H1 (cell line): ENCODE measurements around the gene CMTM5. TPM values are rescaled to one million over a fixed set of nuclear protein-coding genes. Genes with fewer than 3 reads are reported as not detected.
A peak's percentile ranks its signal among the peaks of the same experiment; 100 is the strongest.

Experiments
- CTCF ChIA-PET: fragments of 300-600 bp; sonication (Branson Sonifier 250); formaldehyde crosslinking; loops from one replicate; lab custom pipeline; 2021; ENCODE audit not compliant: partially characterized antibody; lab: Charles Lee
- POLR2A ChIA-PET: fragments of 300-600 bp; sonication (Branson Sonifier 250); formaldehyde crosslinking; loops from one replicate; lab custom pipeline; 2021; ENCODE audit warnings: inconsistent platforms; ENCODE audit not compliant: partially characterized antibody; lab: Charles Lee
- DNase-seq, 2 experiments: peaks; one replicate each; pipeline versions ENCODE4 v3.0.0 to v3.0.0-alpha.2; 2010 to 2022; ENCODE audit warnings: low spot score in 2 of 2, low read depth in 1 of 2, mixed read lengths in 1 of 2
- FAIRE-seq: peaks from 2 replicates; lab custom pipeline; 2011; peaks lifted over from hg19 to GRCh38; lab: Jason Lieb, UNC
- H2AFZ ChIP-seq: 2 replicates; pipeline ENCODE4 v1.8.1; 2012; ENCODE audit warnings: low read length, inconsistent platforms
- H2AK5ac ChIP-seq: 2 replicates; pipeline ENCODE4 v1.6.1; 2013; ENCODE audit warnings: low read depth, low read length
- H2BK120ac ChIP-seq: replicated peaks from 2 replicates; pipeline ENCODE3; 2013; ENCODE audit warnings: low read depth, low read length, inconsistent platforms
- H2BK12ac ChIP-seq: 2 replicates; pipeline ENCODE4 v1.6.1; 2013; ENCODE audit warnings: low read depth, low read length
- H2BK15ac ChIP-seq: 2 replicates; pipeline ENCODE4 v1.6.1; 2013; ENCODE audit warnings: low read length
- H2BK20ac ChIP-seq: 2 replicates; pipeline ENCODE4 v1.6.1; 2013; ENCODE audit warnings: low read length
- H2BK5ac ChIP-seq: 2 replicates; pipeline ENCODE4 v1.6.1; 2013; ENCODE audit warnings: low read depth, low read length
- H3K14ac ChIP-seq: 2 replicates; pipeline ENCODE4 v1.6.1; 2013; ENCODE audit warnings: inconsistent platforms; ENCODE audit not compliant: insufficient read length
- H3K18ac ChIP-seq: 2 replicates; pipeline ENCODE4 v1.6.1; 2013; ENCODE audit warnings: low read length; ENCODE audit errors: extremely low read depth
- H3K23ac ChIP-seq: 2 replicates; pipeline ENCODE4 v1.6.1; 2013; ENCODE audit warnings: inconsistent platforms; ENCODE audit not compliant: insufficient read length
- H3K23me2 ChIP-seq: 2 replicates; pipeline ENCODE4 v1.6.1; 2013; ENCODE audit warnings: low read depth, low read length
- H3K27ac ChIP-seq: 2 replicates; pipeline ENCODE4 v1.6.1; 2011; ENCODE audit warnings: low read depth, low read length, inconsistent platforms
- H3K27me3 ChIP-seq, 4 experiments: replicated peaks in 1 of 4; 1 replicate in 1 of 4; 2 replicates in 3 of 4; pipeline versions ENCODE4 v1.6.1 to v1.8.1; 2011 to 2013; ENCODE audit warnings: low read length in 3 of 4, mild to moderate bottlenecking in 3 of 4, inconsistent platforms in 2 of 4, mixed read lengths in 2 of 4, moderate library complexity in 1 of 4; ENCODE audit not compliant: control insufficient read depth in 3 of 4, insufficient read depth in 3 of 4; ENCODE audit errors: extremely low read depth in 1 of 4
- H3K36me3 ChIP-seq, 4 experiments: 2 replicates each; pipeline versions ENCODE4 v1.6.1 to v1.8.1; 2011 to 2013; ENCODE audit warnings: mild to moderate bottlenecking in 4 of 4, low read length in 3 of 4, moderate library complexity in 2 of 4, control low read depth in 1 of 4, inconsistent platforms in 1 of 4; ENCODE audit not compliant: insufficient read depth in 4 of 4, control insufficient read depth in 2 of 4
- H3K4ac ChIP-seq: replicated peaks from 2 replicates; pipeline ENCODE3; 2013; ENCODE audit warnings: low read length, low read depth, mixed read lengths, inconsistent platforms; ENCODE audit not compliant: insufficient read length
- H3K4me1 ChIP-seq, 4 experiments: replicated peaks in 1 of 4; 1 replicate in 1 of 4; 2 replicates in 3 of 4; pipeline versions ENCODE4 v1.6.1 to v1.8.1; 2011 to 2013; ENCODE audit warnings: low read length in 3 of 4, inconsistent platforms in 2 of 4, mixed read lengths in 1 of 4; ENCODE audit not compliant: insufficient read depth in 4 of 4, control insufficient read depth in 3 of 4
- H3K4me2 ChIP-seq, 2 experiments: 2 replicates each; pipeline versions ENCODE4 v1.6.1 to v1.8.1; 2011 to 2013; ENCODE audit warnings: low read depth in 2 of 2, low read length in 2 of 2, control low read depth in 1 of 2, inconsistent platforms in 1 of 2, mild to moderate bottlenecking in 1 of 2; ENCODE audit not compliant: insufficient read depth in 1 of 2
- H3K4me3 ChIP-seq, 4 experiments: fragments of 200-600, 300-600 bp in 1 of 4; sonication (generic), shearing (Covaris generic), sonication (Bioruptor Twin) in 1 of 4; 2 replicates each; pipeline versions ENCODE4 v1.5.1 to v1.8.1; 2011 to 2016; ENCODE audit warnings: low read length in 4 of 4, low read depth in 3 of 4, control low read depth in 2 of 4, inconsistent platforms in 2 of 4, mild to moderate bottlenecking in 2 of 4, mixed read lengths in 1 of 4, moderate library complexity in 1 of 4; ENCODE audit not compliant: insufficient read depth in 2 of 4; ENCODE audit errors: extremely low read depth in 1 of 4
- H3K56ac ChIP-seq: replicated peaks from 2 replicates; pipeline ENCODE3; 2013; ENCODE audit warnings: low read depth, mild to moderate bottlenecking, mixed read lengths, low read length, inconsistent platforms; ENCODE audit not compliant: insufficient read length
- H3K79me1 ChIP-seq: 2 replicates; pipeline ENCODE4 v1.6.1; 2013; ENCODE audit warnings: low read depth, low read length, control low read depth
- H3K79me2 ChIP-seq, 2 experiments: 2 replicates each; pipeline versions ENCODE4 v1.6.1 to v1.8.1; 2012 to 2013; ENCODE audit warnings: low read length in 2 of 2, mild to moderate bottlenecking in 2 of 2, inconsistent platforms in 1 of 2; ENCODE audit not compliant: insufficient read depth in 2 of 2, control insufficient read depth in 1 of 2
- H3K9ac ChIP-seq, 4 experiments: replicated peaks in 1 of 4; 1 replicate in 1 of 4; 2 replicates in 3 of 4; pipeline versions ENCODE4 v1.6.1 to v1.8.1; 2011 to 2013; ENCODE audit warnings: low read depth in 3 of 4, low read length in 3 of 4, control low read depth in 2 of 4, mild to moderate bottlenecking in 2 of 4, moderate library complexity in 2 of 4, inconsistent platforms in 1 of 4; ENCODE audit errors: extremely low read depth in 1 of 4
- H3K9me3 ChIP-seq, 2 experiments: 2 replicates each; pipeline versions ENCODE4 v1.6.1 to v1.8.1; 2012 to 2013; ENCODE audit warnings: mild to moderate bottlenecking in 2 of 2, moderate library complexity in 2 of 2, control low read depth in 1 of 2, inconsistent platforms in 1 of 2, low read depth in 1 of 2, low read length in 1 of 2, mixed read lengths in 1 of 2; ENCODE audit not compliant: insufficient read depth in 2 of 2
- H4K20me1 ChIP-seq, 2 experiments: replicated peaks in 1 of 2; 2 replicates each; pipeline versions ENCODE3 to v1.8.1; 2011 to 2013; ENCODE audit warnings: inconsistent platforms in 2 of 2, low read length in 2 of 2, mild to moderate bottlenecking in 1 of 2; ENCODE audit not compliant: insufficient read depth in 2 of 2, control insufficient read depth in 1 of 2
- H4K5ac ChIP-seq: 2 replicates; pipeline ENCODE4 v1.6.1; 2013; ENCODE audit warnings: low read length, low read depth, mixed read lengths, inconsistent platforms; ENCODE audit not compliant: insufficient read length
- H4K8ac ChIP-seq: 2 replicates; pipeline ENCODE4 v1.8.0; 2013; ENCODE audit warnings: mild to moderate bottlenecking, moderate library complexity, low read length, inconsistent platforms; ENCODE audit not compliant: insufficient read depth; ENCODE audit errors: extremely low read depth
- H4K91ac ChIP-seq: replicated peaks from 2 replicates; pipeline ENCODE3; 2013; ENCODE audit warnings: low read length, mixed read lengths, inconsistent platforms; ENCODE audit not compliant: insufficient read length
- JUN ChIP-seq: IDR thresholded peaks from 2 replicates; pipeline ENCODE4 v1.6.1; 2011; ENCODE audit warnings: low read depth, mild to moderate bottlenecking, improper control_type of control experiment, low read length
- KDM1A ChIP-seq: fragments of 200-600, 300-600 bp; sonication (generic); IDR thresholded peaks from 2 replicates; pipeline ENCODE4 v1.7.1; 2016; ENCODE audit warnings: mild to moderate bottlenecking, low read length, borderline replicate concordance
- POLR2AphosphoS5 ChIP-seq: IDR thresholded peaks from 2 replicates; pipeline ENCODE4 v1.6.1; 2011; ENCODE audit warnings: low read depth, low read length
- RAD21 ChIP-seq, 2 experiments: IDR thresholded peaks in 1 of 2; conservative IDR thresholded peaks in 1 of 2; 2 replicates each; pipeline ENCODE4 v1.6.1; 2011; ENCODE audit warnings: low read depth in 2 of 2, low read length in 2 of 2, improper control_type of control experiment in 1 of 2, inconsistent platforms in 1 of 2, mild to moderate bottlenecking in 1 of 2, moderate library complexity in 1 of 2
- SRF ChIP-seq: IDR thresholded peaks from 2 replicates; pipeline ENCODE4 v1.6.1; 2011; ENCODE audit warnings: mild to moderate bottlenecking, low read depth, low read length, moderate library complexity
- TBP ChIP-seq: IDR thresholded peaks from 2 replicates; pipeline ENCODE4 v1.6.1; 2011; ENCODE audit warnings: low read depth, low read length, improper control_type of control experiment
- WGBS, 2 experiments: shearing (Covaris generic) in 1 of 2; methylation state at CpG; one replicate each; pipeline versions ENCODE4 v1.1.6 to v1.1.7; 2013 to 2015; ENCODE audit warnings: low lambda C conversion rate in 2 of 2, mixed read lengths in 2 of 2, inconsistent platforms in 1 of 2, low coverage in 1 of 2, missing lambda C conversion rate in 1 of 2; ENCODE audit not compliant: insufficient replicate concordance in 2 of 2, insufficient coverage in 1 of 2, insufficient read length in 1 of 2; ENCODE audit errors: extremely low coverage in 1 of 2, missing lambda C conversion rate in 1 of 2; 5-methylcytosine and 5-hydroxymethylcytosine counted together
- long read RNA-seq, 2 experiments: library from RNA in 1 of 2; library from capped mRNA in 1 of 2; stranded (forward); transcript quantifications; one replicate each; pipeline ENCODE4 v2.0.0, GENCODE V29; 2021; ENCODE audit warnings: inconsistent platforms in 1 of 2
- polyA minus RNA-seq, 3 experiments: library from RNA; depleted of rRNA, polyadenylated mRNA; stranded (reverse); fragments of >200 nt; gene quantifications; 1 replicate in 2 of 3; 2 replicates in 1 of 3; pipeline ENCODE4 v1.2.3, GENCODE V29; 2011
- polyA plus RNA-seq, 7 experiments: library from polyadenylated mRNA; depleted of rRNA in 3 of 7; stranded (reverse) in 5 of 7; unstranded in 2 of 7; fragments of >200 nt in 5 of 7; fragments of 200-250 nt in 2 of 7; gene quantifications; 1 replicate in 5 of 7; 2 replicates in 1 of 7; 4 replicates in 1 of 7; pipeline versions ENCODE4 v1.2.1 to v1.2.3, GENCODE V29; 2011 to 2013; ENCODE audit warnings: missing spikeins in 2 of 7, mixed read lengths in 2 of 7
- total RNA-seq: library from RNA; stranded (reverse); fragmentation: NEBNext Ultra II Directional; extraction: Animal tissue kit (Norgen Biotek cat#: 25700); gene quantifications from 2 replicates; pipeline ENCODE4 v1.2.1, GENCODE V29; 2021

Gene CMTM5
- not detected in 2 replicates for total RNA-seq
- polyA plus RNA-seq (2011; rRNA removed) = 2.1 and 2.8 TPM in 2 replicates
- 1.4 TPM for polyA plus RNA-seq (2011; cell fraction: cytosol; rRNA removed)
- 2.1 TPM for polyA plus RNA-seq (2011; cell fraction: nucleus; rRNA removed)
- 0.29 to 0.90 TPM (median 0.57 TPM) in 4 replicates for polyA plus RNA-seq (2012, experiment 1 of 2)
- 1.1 TPM for polyA plus RNA-seq (2012, experiment 2 of 2)
- polyA plus RNA-seq (2013, experiment 1 of 2) = 0.06 TPM
- polyA plus RNA-seq (2013, experiment 2 of 2) = 0.22 TPM
- polyA minus RNA-seq (2011; rRNA and poly(A)+ RNA removed) = 0.66 and 2.6 TPM in 2 replicates
- polyA minus RNA-seq (2011; cell fraction: cytosol; rRNA and poly(A)+ RNA removed) = not detected
- polyA minus RNA-seq (2011; cell fraction: nucleus; rRNA and poly(A)+ RNA removed) = not detected
- long read RNA-seq, experiment 1 = 0 reads
- long read RNA-seq, experiment 2 = 0 reads

- Histone ChIP-seq H3K23ac (no peak within 1 kb of the TSS), H2BK15ac (no peak within 1 kb of the TSS), H3K27ac (no peak within 1 kb of the TSS), H2AFZ (no peak within 1 kb of the TSS), H4K5ac (no peak within 1 kb of the TSS), H3K14ac (no peak within 1 kb of the TSS), H3K18ac (no peak within 1 kb of the TSS), H3K23me2 (no peaks in the 10 kb centered on the region), H2BK120ac (no peak within 1 kb of the TSS), H3K27me3 (peaks cover 0 to 23% (median 11%) of the 10 kb centered on the region in 4 experiments; a peak in 6 of 7 replicates), H4K20me1 (no peaks in the 10 kb centered on the region), H3K79me2 (no peaks in the 10 kb centered on the region), H3K56ac (no peak within 1 kb of the TSS), H3K4me3 (peak within 1 kb of the TSS in 1 of 4 experiments; percentile 39; a peak in 2 of 8 replicates), H2AK5ac (no peak within 1 kb of the TSS), H2BK20ac (no peak within 1 kb of the TSS), H3K4me2 (peak within 1 kb of the TSS; percentile 5 to 61; a peak in 3 of 4 replicates), H3K9me3 (no peaks in the 10 kb centered on the region), H4K91ac (no peak within 1 kb of the TSS), H3K9ac (no peak within 1 kb of the TSS), H4K8ac (no peak within 1 kb of the TSS; the same call in 1 of the 2 replicates), H2BK5ac (no peak within 1 kb of the TSS), H2BK12ac (no peak within 1 kb of the TSS), H3K36me3 (no peaks in the 10 kb centered on the region), H3K4ac (no peak within 1 kb of the TSS), H3K4me1 (peaks cover 0 to 12% (median 4%) of the 10 kb centered on the region in 4 experiments; a peak in 3 of 7 replicates), H3K79me1 (no peaks in the 10 kb centered on the region)
- ChIA-PET POLR2A (interaction anchor here (0.7 to 3.3 kb wide), 6 partner anchors 10 to 343 kb away, joined by 3 to 19 read pairs (median 7); partner anchors contain the start of gene PABPN1), CTCF (interaction anchor here (0.7 to 15.0 kb wide), 24 partner anchors 12 to 275 kb away, joined by 3 to 333 read pairs (median 4); partner anchors contain the start of genes EFS and SLC22A17)
- 33% methylated on average over 13 of the region's 13 CpGs; no CpG with 5 or more reads in 1 of the 2 experiments for WGBS, 2 experiments
- peak; percentile 65 for FAIRE-seq
- peak in 1 of 2 experiments; percentile 71 for DNase-seq
- TF ChIP-seq POLR2AphosphoS5 (peak; percentile 45; the same call in 1 of the 2 replicates), KDM1A (no peak), TBP (no peak), SRF (no peak), JUN (no peak), RAD21 (IDR thresholded peaks at IDR 0.05 in 1 of 2, conservative IDR thresholded peaks at IDR 0.05 in 1 of 2; ENCODE audit: low read depth in 2 of 2, low read length in 2 of 2) (peak; percentile 18 to 46; a peak in 3 of 4 replicates)
These were observed at the start of gene CMTM5 for GRCh38 chr14:23376482-23377197. Gene CMTM5, plus strand, starts transcription at chr14:23377046. Its CDS starts 206 bp downstream, at chr14:23377252.
